Stimulated activated naive B cell treated with anti-CD40 and anti-IgM and Interleukin-4, amounts not matched to agents 10 μg/mL and 1 μg/mL and 100 μg/mL, for 72 hours (primary cell): ENCODE measurements around the gene HNMT.

Source experiments
- ATAC-seq, 2 donors: fragments of 150-1000 bp; cut with Tn5 transposase; replicated peaks; 2 replicates each; pipeline ENCODE4 v1.10.0; 2021; ENCODE audit warnings: moderate library complexity in 1 of 2
- DNase-seq: peaks from one replicate; pipeline ENCODE4 v3.0.0; 2021
- H3K27ac Mint-ChIP-seq: one replicate; pipeline ENCODE4 v1.8.0; 2022; ENCODE audit warnings: mild to moderate bottlenecking, mixed read lengths
- H3K27me3 Mint-ChIP-seq, 2 donors: one replicate each; pipeline ENCODE4 v1.8.0; 2022; ENCODE audit warnings: mixed read lengths in 2 of 2
- H3K36me3 Mint-ChIP-seq, 2 donors: one replicate each; pipeline ENCODE4 v1.8.0; 2022; ENCODE audit warnings: mixed read lengths in 2 of 2, mild to moderate bottlenecking in 1 of 2
- H3K4me1 Mint-ChIP-seq, 2 donors: one replicate each; pipeline ENCODE4 v1.8.0; 2022; ENCODE audit warnings: mixed read lengths in 2 of 2, mild to moderate bottlenecking in 1 of 2
- H3K4me3 Mint-ChIP-seq, 2 donors: one replicate each; pipeline ENCODE4 v1.8.0; 2022; ENCODE audit warnings: mild to moderate bottlenecking in 2 of 2, mixed read lengths in 2 of 2, moderate library complexity in 1 of 2
- H3K9me3 Mint-ChIP-seq, 2 donors: one replicate each; pipeline ENCODE4 v1.8.0; 2022; ENCODE audit warnings: mixed read lengths in 2 of 2, mild to moderate bottlenecking in 1 of 2

Gene HNMT

DNA sequence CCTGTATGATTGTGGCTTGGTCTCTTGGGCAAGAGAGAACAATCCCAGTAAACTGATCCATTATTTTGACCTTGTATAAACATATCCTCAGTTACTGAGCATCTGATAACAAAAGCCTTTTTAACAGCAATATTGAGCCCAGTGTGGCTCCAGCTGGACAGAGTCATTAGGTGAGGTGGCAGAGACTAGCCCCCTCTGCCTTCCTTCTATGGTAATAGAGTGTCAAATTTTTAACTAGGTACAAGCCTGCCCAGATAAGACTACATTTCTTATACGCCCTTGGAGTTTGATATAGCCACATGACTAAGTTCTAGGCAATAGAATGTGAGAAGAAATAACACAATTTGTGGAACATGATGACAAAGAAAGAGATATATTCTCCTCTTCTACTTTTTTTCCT, 56.2 kb downstream of the HNMT start:
- ATAC-seq (no peak), DNase-seq (no peak)
- H3K27me3 Mint-ChIP-seq: no peaks in the 10 kb centered on the region
- no peaks in the 10 kb centered on the region for H3K4me1 Mint-ChIP-seq
- no peak overlapping the region for H3K4me3 Mint-ChIP-seq
- no peaks in the 10 kb centered on the region for H3K36me3 Mint-ChIP-seq
- no peak overlapping the region for H3K27ac Mint-ChIP-seq
- no peaks in the 10 kb centered on the region for H3K9me3 Mint-ChIP-seq

DNA sequence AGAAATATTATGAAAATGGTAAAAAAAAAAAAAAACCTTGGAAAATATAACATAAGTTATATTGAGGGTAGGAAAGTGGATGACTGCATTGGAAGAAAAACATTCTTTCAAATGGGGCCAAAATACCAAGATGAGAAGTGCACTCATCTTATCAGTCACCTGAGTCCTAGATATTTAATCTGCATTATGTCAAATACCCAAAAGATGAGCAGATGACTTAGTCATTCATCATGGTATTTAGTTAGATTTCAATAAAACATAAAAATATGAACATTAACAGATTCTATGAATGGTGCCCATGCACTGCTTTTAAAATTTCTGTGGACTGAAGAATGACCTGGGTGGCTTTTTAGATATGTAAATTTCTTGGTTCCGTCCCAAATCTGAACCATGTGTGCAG, 56.9 kb downstream of the HNMT start:
- ATAC-seq: no peak
- H3K9me3 Mint-ChIP-seq: no peaks in the 10 kb centered on the region
- DNase-seq: no peak
- no peaks in the 10 kb centered on the region for H3K36me3 Mint-ChIP-seq
- H3K4me1 Mint-ChIP-seq: no peaks in the 10 kb centered on the region
- H3K27ac Mint-ChIP-seq: no peak overlapping the region
- H3K4me3 Mint-ChIP-seq: no peak overlapping the region
- H3K27me3 Mint-ChIP-seq: no peaks in the 10 kb centered on the region

DNA sequence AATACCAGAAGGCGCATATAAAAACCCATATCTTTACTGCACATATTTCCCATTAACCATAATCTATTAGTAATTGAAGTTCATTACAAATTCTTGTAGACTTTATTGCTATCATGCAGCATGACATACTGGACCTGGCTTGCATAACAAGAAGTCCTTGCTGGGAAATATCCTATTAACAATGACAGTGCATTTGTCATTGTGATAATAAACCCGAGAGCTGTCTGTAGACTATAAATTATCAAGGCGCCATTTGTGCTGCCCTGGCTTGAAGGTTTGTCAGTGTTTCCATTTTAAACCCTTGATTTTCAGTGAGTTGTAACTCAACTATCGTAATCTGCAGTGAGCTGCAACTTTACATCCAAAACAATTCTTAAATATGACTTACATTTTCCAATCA, 59.0 kb downstream of the HNMT start:
- Mint-ChIP-seq H3K27ac (no peak overlapping the region), H3K9me3 (no peaks in the 10 kb centered on the region), H3K36me3 (no peaks in the 10 kb centered on the region), H3K27me3 (no peaks in the 10 kb centered on the region), H3K4me1 (no peaks in the 10 kb centered on the region), H3K4me3 (no peak overlapping the region)
- no peak for ATAC-seq
- DNase-seq: no peak

DNA sequence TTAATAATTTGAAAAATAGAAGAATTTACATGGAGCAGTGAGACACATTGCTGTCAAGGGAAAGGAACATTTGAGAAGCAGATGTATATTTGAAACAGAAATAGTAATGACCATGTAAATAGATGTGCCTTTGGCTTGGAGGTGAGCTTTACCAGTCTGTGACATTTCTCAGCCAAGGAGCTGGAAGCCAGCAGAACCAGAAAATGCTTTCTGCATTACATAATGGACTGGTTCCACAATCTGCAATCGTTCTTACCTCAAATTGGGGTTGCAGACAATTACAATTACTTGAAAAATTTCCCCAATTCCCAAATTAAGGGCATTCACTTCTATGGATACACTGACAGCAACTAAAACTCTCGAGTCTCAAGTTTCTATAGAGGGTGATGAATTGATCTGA, 59.7 kb downstream of the HNMT start:
- Mint-ChIP-seq H3K4me3 (no peak overlapping the region), H3K36me3 (no peaks in the 10 kb centered on the region), H3K9me3 (no peaks in the 10 kb centered on the region), H3K4me1 (no peaks in the 10 kb centered on the region), H3K27me3 (no peaks in the 10 kb centered on the region), H3K27ac (no peak overlapping the region)
- DNase-seq: no peak
- ATAC-seq: no peak

DNA sequence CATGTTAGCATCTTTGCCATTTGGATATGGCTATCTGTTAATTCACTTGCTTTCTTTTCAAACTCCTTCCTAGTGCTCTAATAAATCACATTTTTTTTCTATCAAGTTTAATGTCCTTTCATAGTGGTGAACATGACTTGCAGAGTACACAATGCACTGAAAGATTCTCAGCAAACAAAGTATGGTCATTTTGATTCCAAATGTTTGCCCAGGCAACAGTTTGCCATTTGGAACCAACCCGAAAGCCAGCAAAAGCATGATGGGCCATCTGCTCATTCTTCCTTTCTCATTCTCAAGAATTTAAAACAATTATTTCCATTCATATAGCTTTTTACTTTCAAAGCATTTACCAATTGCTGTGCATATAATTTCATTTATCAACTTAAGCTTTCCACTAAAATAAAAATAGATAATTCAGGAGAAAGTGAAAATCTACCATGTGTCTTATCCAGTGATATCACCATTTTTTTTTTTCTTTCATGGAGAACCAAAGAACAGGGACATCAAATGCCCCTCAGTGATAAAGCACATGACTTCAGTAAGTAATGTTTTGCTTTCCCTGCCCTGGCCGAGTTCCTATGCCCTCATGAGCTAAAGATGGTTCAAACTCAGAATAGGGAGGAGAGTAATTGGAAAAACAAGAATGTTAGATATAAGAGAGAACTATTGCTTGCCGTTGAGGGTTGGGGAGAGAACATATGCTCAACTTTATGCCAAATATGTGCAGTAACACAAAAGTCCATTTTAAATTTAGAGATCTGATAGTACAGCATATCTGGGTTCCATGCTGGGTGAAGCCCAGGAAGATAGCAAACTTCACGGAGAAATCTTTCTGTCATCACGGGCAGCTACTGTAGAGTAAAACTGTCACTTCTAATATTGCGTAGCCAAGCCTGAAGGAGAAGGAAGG, 62.1 kb downstream of the HNMT start:
- ATAC-seq: no peak
- no peaks in the 10 kb centered on the region for H3K9me3 Mint-ChIP-seq
- H3K27me3 Mint-ChIP-seq: no peaks in the 10 kb centered on the region
- no peak overlapping the region for H3K4me3 Mint-ChIP-seq
- H3K27ac Mint-ChIP-seq: no peak overlapping the region
- H3K36me3 Mint-ChIP-seq: no peaks in the 10 kb centered on the region
- DNase-seq: no peak
- no peaks in the 10 kb centered on the region for H3K4me1 Mint-ChIP-seq

DNA sequence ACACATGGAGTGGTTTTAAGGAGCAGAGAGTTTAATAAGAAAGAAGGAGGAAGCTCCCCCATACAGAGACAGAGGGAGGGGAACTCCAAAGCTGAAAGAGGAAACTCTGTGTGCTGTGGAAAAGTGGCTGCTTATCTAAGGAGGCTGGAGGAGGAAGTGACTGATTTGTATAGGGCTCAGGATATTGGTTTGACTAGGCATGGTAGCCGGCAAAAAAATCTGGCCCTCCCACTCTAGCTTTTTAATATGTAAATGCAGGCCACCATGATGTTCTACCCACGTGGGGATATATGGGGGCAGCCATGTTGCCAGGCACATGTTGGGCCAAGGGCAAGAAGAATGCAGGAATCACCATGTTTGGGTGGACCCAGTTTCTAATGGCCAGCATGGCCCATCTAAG, 64.3 kb downstream of the HNMT start:
- no peaks in the 10 kb centered on the region for H3K4me1 Mint-ChIP-seq
- DNase-seq: peak; percentile 47
- H3K27ac Mint-ChIP-seq: no peak overlapping the region
- peak; percentile 81 to 91 for ATAC-seq
- no peak overlapping the region for H3K4me3 Mint-ChIP-seq
- no peaks in the 10 kb centered on the region for H3K9me3 Mint-ChIP-seq
- no peaks in the 10 kb centered on the region for H3K36me3 Mint-ChIP-seq
- H3K27me3 Mint-ChIP-seq: no peaks in the 10 kb centered on the region

DNA sequence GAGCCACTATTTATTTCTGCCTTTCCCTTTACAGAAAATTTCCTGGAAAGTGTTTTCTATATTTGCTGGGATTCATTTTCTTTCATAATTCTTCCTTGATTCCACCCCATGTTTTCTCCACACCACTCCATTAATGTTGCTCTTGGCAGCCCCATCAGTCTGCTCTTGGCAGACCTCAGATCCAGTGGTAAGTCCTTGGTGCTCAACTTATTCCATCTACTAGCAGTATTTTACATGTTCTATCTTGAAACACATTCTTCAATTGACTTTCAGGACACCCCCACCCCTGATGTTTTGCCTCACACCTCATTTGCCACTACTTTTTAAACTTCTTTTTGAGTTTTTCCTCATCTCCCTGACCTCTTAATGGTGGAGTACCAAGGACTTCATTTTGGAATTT, 65.0 kb downstream of the HNMT start:
- Mint-ChIP-seq H3K27me3 (no peaks in the 10 kb centered on the region), H3K9me3 (no peaks in the 10 kb centered on the region), H3K4me1 (no peaks in the 10 kb centered on the region), H3K36me3 (no peaks in the 10 kb centered on the region), H3K4me3 (no peak overlapping the region), H3K27ac (no peak overlapping the region)
- ATAC-seq (no peak), DNase-seq (no peak)

DNA sequence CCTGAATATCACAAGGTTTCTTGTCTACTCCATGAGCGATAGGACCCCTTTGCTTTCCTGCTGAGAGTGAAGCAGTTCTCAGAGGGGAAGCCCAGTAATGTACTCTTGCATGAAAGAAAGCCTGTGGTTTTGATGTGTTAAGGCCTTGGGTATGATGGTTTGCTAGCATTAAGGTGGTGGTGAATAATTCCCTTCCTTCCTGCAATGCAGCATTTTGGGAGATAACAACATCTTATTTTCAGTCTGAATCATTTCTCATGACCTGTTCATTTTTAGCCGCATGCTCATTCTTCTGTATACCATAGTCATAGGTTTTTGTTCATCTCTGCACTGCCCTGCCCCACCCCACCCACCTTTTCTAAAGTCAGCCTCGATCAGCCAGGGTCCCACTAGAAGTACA, 66.2 kb downstream of the HNMT start:
- Mint-ChIP-seq H3K27ac (no peak overlapping the region), H3K9me3 (no peaks in the 10 kb centered on the region), H3K27me3 (no peaks in the 10 kb centered on the region), H3K4me1 (no peaks in the 10 kb centered on the region), H3K36me3 (no peaks in the 10 kb centered on the region), H3K4me3 (no peak overlapping the region)
- DNase-seq (no peak), ATAC-seq (peak; percentile 25 to 54)

DNA sequence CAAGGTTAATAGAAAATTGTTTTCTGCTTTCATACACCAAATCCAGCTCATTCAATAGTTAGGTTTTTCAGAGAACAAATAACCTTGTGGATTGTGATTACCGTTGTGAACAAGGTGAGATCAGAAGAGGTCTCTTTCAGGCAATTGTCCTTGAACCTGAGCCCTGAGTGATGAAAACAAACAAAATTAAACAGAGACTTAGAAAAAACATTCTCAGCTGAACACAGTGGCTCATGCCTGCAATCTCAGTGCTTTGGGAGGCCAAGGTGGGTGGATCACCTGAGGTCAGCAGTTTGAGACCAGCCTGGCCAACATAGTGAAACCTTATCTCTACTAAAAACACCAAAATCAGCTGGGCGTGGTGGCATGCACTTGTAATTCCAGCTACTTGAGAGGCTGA, 68.1 kb downstream of the HNMT start:
- H3K36me3 Mint-ChIP-seq: no peaks in the 10 kb centered on the region
- no peaks in the 10 kb centered on the region for H3K4me1 Mint-ChIP-seq
- no peak overlapping the region for H3K27ac Mint-ChIP-seq
- ATAC-seq (no peak), DNase-seq (no peak)
- H3K4me3 Mint-ChIP-seq: no peak overlapping the region
- H3K9me3 Mint-ChIP-seq: no peaks in the 10 kb centered on the region
- no peaks in the 10 kb centered on the region for H3K27me3 Mint-ChIP-seq

DNA sequence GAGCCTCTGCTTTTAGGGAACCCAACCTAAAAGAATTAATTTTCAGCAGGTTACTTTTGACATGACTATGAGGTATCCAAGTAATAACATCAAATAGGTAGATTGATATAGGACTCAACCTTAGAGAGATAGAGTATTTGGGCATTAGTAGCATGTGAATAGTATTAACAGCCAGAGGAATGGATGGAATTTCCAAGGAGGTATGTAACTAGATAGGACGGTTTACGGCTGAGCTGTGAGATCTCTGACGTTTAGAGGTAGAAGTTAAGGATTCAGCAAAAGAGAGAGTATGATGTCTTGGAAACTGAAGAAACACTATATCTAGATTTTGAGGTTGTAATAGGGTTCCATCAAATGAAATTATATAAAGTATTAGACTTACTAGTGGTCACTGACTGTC, 70.3 kb downstream of the HNMT start:
- H3K27ac Mint-ChIP-seq: no peak overlapping the region
- H3K4me1 Mint-ChIP-seq: no peaks in the 10 kb centered on the region
- ATAC-seq (no peak), DNase-seq (no peak)
- no peak overlapping the region for H3K4me3 Mint-ChIP-seq
- H3K27me3 Mint-ChIP-seq: no peaks in the 10 kb centered on the region
- H3K9me3 Mint-ChIP-seq: no peaks in the 10 kb centered on the region
- H3K36me3 Mint-ChIP-seq: no peaks in the 10 kb centered on the region

DNA sequence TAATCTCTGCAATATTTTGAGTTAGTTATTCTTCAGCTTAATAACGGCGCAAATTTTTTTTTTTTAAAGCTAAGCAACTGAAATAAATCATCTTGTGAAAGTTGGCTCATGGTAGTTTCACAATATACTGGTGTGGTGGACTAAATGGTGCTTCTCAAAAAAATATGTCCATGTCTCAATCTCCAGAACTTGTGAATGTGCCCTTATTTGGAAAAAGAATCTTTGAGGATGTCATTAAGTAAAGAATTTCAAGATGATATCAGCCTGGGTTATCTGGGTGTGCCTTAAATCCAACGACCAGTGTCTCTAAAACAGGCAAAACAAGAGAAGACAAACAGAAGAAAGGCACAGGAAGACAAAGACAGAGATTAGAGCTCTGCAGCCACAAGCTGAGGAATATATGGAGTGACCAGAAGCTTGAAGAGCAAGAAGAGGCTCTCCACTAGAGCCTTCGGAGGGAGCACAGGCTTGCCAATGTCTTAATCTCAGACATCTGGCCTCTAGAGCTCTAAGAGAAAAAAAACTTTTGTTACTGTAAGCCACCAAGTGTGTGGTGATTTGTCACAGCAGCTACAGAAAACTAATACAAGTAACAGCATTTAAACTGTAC, 71.4 kb downstream of the HNMT start:
- no peak overlapping the region for H3K27ac Mint-ChIP-seq
- DNase-seq (no peak), ATAC-seq (no peak)
- no peak overlapping the region for H3K4me3 Mint-ChIP-seq
- H3K36me3 Mint-ChIP-seq: no peaks in the 10 kb centered on the region
- H3K9me3 Mint-ChIP-seq: no peaks in the 10 kb centered on the region
- H3K4me1 Mint-ChIP-seq: no peaks in the 10 kb centered on the region
- no peaks in the 10 kb centered on the region for H3K27me3 Mint-ChIP-seq

DNA sequence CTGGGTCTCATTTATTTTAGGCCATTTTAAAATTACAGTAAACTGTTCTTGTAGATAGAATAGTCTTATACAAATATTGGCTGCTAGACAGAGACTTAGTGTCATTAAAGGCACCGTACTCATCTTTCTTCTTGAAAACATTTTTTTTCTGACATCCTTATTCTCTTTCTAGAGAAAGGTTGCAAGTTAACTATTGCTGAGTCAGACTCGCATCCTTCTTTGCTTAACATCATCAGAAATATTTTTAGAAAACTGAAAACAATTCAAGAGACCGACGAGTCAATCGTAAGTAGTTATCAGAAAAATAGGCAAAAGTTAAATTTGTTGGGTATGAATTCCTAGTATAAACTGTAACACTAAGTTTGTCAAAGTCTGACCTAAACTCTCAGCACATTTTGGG, 72.2 kb downstream of the HNMT start:
- no peak for ATAC-seq
- Mint-ChIP-seq H3K27ac (no peak overlapping the region), H3K36me3 (no peaks in the 10 kb centered on the region), H3K27me3 (no peaks in the 10 kb centered on the region), H3K4me3 (no peak overlapping the region), H3K9me3 (no peaks in the 10 kb centered on the region), H3K4me1 (no peaks in the 10 kb centered on the region)
- no peak for DNase-seq

DNA sequence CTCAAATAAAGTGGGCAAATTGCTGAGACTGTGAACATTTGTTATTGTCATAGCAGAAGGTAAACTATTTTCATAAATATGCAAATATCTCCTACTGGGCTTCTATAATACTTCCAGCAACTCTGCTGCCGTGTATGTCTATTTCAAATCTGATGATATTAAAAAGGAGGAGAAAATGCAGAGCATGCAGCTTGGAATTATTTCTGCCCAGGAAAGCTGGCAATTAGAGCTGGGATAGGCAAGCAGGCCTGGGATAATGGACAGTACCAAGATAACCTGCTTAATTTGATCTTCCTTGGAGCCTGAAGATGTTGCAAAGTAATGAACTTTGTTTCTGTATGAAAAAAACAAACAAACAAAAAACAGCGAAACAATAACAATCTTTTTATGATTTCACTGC, 72.8 kb downstream of the HNMT start:
- H3K4me3 Mint-ChIP-seq: no peak overlapping the region
- H3K4me1 Mint-ChIP-seq: no peaks in the 10 kb centered on the region

DNA sequence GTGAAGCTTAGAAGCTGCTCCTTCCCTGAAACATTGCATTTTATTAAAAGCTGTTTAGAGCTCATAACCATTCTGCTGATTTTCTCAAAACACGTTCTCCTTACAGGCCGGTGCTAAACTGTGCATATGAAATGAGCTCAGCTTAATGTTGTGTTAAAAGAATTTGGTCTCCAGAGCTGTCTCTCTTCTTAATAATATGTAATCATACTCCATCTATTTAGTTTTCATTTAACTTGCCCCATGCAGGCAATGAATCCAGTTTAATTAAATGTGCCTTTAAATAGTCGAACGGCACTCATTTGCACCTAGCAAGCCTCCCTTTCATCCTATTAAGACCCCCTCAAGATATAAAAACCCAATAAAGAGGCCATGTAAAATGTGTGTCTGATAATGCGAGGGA, 76.3 kb downstream of the HNMT start:
- Mint-ChIP-seq H3K4me1 (no peaks in the 10 kb centered on the region), H3K27me3 (no peaks in the 10 kb centered on the region), H3K36me3 (no peaks in the 10 kb centered on the region), H3K4me3 (no peak overlapping the region), H3K9me3 (peaks cover 2 to 8% of the 10 kb centered on the region in 2 donors), H3K27ac (no peak overlapping the region)
- ATAC-seq (no peak), DNase-seq (no peak)

More for the DNA sequence above, 72.8 kb downstream of the HNMT start:
- H3K9me3 Mint-ChIP-seq: no peaks in the 10 kb centered on the region
- no peak for ATAC-seq
- no peak for DNase-seq
- no peaks in the 10 kb centered on the region for H3K36me3 Mint-ChIP-seq
- H3K27me3 Mint-ChIP-seq: no peaks in the 10 kb centered on the region
- no peak overlapping the region for H3K27ac Mint-ChIP-seq

DNA sequence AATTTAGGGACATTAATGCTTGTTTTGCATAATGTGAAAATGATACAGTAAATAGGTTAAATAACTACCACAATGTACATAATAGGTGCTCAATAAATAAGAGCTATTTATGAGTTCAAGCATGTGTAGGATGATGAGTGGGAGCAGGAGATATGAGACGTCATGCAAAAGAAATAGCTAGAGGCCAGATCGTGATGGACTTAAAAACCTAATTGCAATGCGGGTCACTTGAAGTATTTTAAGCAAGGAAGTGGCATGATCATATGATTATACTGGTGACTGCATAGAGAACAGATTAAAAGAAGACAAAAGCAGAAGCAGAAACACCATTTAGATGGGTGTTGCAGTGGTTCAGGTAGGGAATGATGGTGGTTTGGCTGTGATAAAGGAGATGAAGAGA, 78.0 kb downstream of the HNMT start:
- Mint-ChIP-seq H3K27ac (no peak overlapping the region), H3K4me3 (no peak overlapping the region), H3K36me3 (no peaks in the 10 kb centered on the region), H3K9me3 (peaks cover 2 to 8% of the 10 kb centered on the region in 2 donors), H3K4me1 (no peaks in the 10 kb centered on the region), H3K27me3 (no peaks in the 10 kb centered on the region)
- DNase-seq (no peak), ATAC-seq (no peak)
